HepG2 (cell line): ENCODE data around the gene ANTXR1. TPM values are rescaled to one million over a fixed set of nuclear protein-coding genes. Genes with fewer than 3 reads are reported as not detected.

Experiments
- CBFB ChIP-seq: sonication (generic); formaldehyde crosslinking; IDR thresholded peaks from 2 replicates; pipeline ENCODE4 v1.4.0; 2020; ENCODE audit warnings: missing genetic modification reagents
- HIC2 ChIP-seq: sonication (generic); formaldehyde crosslinking; IDR thresholded peaks from 2 replicates; pipeline ENCODE4 v1.9.0; 2022; ENCODE audit warnings: low read depth, missing genetic modification reagents
- HNRNPH1 ChIP-seq: fragments of 200-400 bp; formaldehyde crosslinking; optimal IDR thresholded peaks from 2 replicates; pipeline ENCODE3; 2017; ENCODE audit warnings: mild to moderate bottlenecking, low read depth, low read length
- MYC ChIP-seq: sonication (generic); formaldehyde crosslinking; IDR thresholded peaks from 2 replicates; pipeline ENCODE4 v1.9.0; 2021; ENCODE audit warnings: missing genetic modification reagents, borderline replicate concordance
- NCOA2 ChIP-seq: sonication (generic); formaldehyde crosslinking; IDR thresholded peaks from 2 replicates; pipeline ENCODE4 v1.8.0; 2022; ENCODE audit warnings: inconsistent platforms
- SAP130 ChIP-seq: IDR thresholded peaks from 2 replicates; pipeline ENCODE4 v1.6.1; 2016; ENCODE audit warnings: low read depth
- THAP11 ChIP-seq: IDR thresholded peaks from 2 replicates; pipeline ENCODE4 v1.6.1; 2016; ENCODE audit warnings: missing biosample characterization, missing genetic modification reagents
- polyA plus RNA-seq, 8 experiments: library from polyadenylated mRNA; depleted of rRNA in 3 of 8; stranded (reverse) in 7 of 8; unstranded in 1 of 8; fragments of >200 nt; fragmentation: Illumina TruSeq in 4 of 8; extraction: Trizol in 4 of 8; gene quantifications; 2 replicates each; pipeline versions ENCODE4 v1.2.1 to v1.2.3, GENCODE V29; 2011 to 2016; ENCODE audit warnings: low read depth in 4 of 8, missing spikeins in 1 of 8, mixed read lengths in 1 of 8; ENCODE audit not compliant: insufficient read depth in 1 of 8
- total RNA-seq, 5 experiments: library from RNA; depleted of rRNA; stranded (reverse); fragments of >200 nt; fragmentation: Illumina TruSeq; extraction: Trizol; gene quantifications; 2 replicates each; pipeline ENCODE4 v1.2.3, GENCODE V29; 2016; ENCODE audit warnings: low read depth in 1 of 5
- TF ChIP-seq, protein P1 (sequence below): sonication (generic); formaldehyde crosslinking; IDR thresholded peaks from 2 replicates; pipeline ENCODE4 v1.8.0; 2022; ENCODE audit warnings: mild to moderate bottlenecking, missing genetic modification reagents, borderline replicate concordance
- TF ChIP-seq, protein P2 (sequence below): sonication (generic); formaldehyde crosslinking; IDR thresholded peaks from 2 replicates; pipeline ENCODE4 v1.4.0; 2020; ENCODE audit warnings: missing genetic modification reagents
- TF ChIP-seq, protein P3 (sequence below): sonication (generic); formaldehyde crosslinking; IDR thresholded peaks from 2 replicates; pipeline ENCODE4 v1.8.0; 2022; ENCODE audit warnings: missing genetic modification reagents, low read depth, mild to moderate bottlenecking, borderline replicate concordance
- TF ChIP-seq, protein P4 (sequence below): sonication (generic); formaldehyde crosslinking; IDR thresholded peaks from 2 replicates; pipeline ENCODE4 v1.5.0; 2020; ENCODE audit warnings: mild to moderate bottlenecking, missing genetic modification reagents, borderline replicate concordance

The ANTXR1 gene
- total and polyA plus RNA-seq, 2 of the 13 experiments (the other 11 are each of a cell fraction or from before 2014, with no cell fraction given), result 4.5 to 12.7 TPM

- TF ChIP-seq, protein P1, sequence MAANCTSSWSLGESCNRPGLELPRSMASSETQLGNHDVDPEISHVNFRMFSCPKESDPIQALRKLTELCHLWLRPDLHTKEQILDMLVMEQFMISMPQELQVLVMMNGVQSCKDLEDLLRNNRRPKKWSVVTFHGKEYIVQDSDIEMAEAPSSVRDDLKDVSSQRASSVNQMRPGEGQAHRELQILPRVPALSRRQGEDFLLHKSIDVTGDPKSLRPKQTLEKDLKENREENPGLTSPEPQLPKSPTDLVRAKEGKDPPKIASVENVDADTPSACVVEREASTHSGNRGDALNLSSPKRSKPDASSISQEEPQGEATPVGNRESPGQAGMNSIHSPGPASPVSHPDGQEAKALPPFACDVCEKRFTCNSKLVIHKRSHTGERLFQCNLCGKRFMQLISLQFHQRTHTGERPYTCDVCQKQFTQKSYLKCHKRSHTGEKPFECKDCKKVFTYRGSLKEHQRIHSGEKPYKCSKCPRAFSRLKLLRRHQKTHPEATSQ (CRISPR knock-in tag), result no peak
- no peak for TF ChIP-seq MYC (CRISPR knock-in tag)
- no peak; the same call in 1 of the 2 replicates for TF ChIP-seq SAP130
- TF ChIP-seq HIC2, result no peak
- TF ChIP-seq THAP11 (CRISPR knock-in tag), result no peak
- TF ChIP-seq, protein P2, sequence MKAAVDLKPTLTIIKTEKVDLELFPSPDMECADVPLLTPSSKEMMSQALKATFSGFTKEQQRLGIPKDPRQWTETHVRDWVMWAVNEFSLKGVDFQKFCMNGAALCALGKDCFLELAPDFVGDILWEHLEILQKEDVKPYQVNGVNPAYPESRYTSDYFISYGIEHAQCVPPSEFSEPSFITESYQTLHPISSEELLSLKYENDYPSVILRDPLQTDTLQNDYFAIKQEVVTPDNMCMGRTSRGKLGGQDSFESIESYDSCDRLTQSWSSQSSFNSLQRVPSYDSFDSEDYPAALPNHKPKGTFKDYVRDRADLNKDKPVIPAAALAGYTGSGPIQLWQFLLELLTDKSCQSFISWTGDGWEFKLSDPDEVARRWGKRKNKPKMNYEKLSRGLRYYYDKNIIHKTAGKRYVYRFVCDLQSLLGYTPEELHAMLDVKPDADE (CRISPR knock-in tag), result no peak
- TF ChIP-seq NCOA2 (CRISPR knock-in tag), result peak; percentile 40; the same call in 1 of the 2 replicates
- TF ChIP-seq, protein P3, sequence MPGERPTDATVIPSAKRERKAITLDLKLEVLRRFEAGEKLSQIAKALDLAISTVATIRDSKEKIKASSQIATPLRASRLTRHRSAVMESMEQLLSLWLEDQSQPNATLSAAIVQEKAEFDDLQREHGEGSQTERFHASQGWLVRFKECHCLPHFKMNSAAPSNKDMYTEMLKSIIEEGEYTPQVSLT (CRISPR knock-in tag), result no peak
- TF ChIP-seq HNRNPH1, result no peak
- TF ChIP-seq, protein P4, sequence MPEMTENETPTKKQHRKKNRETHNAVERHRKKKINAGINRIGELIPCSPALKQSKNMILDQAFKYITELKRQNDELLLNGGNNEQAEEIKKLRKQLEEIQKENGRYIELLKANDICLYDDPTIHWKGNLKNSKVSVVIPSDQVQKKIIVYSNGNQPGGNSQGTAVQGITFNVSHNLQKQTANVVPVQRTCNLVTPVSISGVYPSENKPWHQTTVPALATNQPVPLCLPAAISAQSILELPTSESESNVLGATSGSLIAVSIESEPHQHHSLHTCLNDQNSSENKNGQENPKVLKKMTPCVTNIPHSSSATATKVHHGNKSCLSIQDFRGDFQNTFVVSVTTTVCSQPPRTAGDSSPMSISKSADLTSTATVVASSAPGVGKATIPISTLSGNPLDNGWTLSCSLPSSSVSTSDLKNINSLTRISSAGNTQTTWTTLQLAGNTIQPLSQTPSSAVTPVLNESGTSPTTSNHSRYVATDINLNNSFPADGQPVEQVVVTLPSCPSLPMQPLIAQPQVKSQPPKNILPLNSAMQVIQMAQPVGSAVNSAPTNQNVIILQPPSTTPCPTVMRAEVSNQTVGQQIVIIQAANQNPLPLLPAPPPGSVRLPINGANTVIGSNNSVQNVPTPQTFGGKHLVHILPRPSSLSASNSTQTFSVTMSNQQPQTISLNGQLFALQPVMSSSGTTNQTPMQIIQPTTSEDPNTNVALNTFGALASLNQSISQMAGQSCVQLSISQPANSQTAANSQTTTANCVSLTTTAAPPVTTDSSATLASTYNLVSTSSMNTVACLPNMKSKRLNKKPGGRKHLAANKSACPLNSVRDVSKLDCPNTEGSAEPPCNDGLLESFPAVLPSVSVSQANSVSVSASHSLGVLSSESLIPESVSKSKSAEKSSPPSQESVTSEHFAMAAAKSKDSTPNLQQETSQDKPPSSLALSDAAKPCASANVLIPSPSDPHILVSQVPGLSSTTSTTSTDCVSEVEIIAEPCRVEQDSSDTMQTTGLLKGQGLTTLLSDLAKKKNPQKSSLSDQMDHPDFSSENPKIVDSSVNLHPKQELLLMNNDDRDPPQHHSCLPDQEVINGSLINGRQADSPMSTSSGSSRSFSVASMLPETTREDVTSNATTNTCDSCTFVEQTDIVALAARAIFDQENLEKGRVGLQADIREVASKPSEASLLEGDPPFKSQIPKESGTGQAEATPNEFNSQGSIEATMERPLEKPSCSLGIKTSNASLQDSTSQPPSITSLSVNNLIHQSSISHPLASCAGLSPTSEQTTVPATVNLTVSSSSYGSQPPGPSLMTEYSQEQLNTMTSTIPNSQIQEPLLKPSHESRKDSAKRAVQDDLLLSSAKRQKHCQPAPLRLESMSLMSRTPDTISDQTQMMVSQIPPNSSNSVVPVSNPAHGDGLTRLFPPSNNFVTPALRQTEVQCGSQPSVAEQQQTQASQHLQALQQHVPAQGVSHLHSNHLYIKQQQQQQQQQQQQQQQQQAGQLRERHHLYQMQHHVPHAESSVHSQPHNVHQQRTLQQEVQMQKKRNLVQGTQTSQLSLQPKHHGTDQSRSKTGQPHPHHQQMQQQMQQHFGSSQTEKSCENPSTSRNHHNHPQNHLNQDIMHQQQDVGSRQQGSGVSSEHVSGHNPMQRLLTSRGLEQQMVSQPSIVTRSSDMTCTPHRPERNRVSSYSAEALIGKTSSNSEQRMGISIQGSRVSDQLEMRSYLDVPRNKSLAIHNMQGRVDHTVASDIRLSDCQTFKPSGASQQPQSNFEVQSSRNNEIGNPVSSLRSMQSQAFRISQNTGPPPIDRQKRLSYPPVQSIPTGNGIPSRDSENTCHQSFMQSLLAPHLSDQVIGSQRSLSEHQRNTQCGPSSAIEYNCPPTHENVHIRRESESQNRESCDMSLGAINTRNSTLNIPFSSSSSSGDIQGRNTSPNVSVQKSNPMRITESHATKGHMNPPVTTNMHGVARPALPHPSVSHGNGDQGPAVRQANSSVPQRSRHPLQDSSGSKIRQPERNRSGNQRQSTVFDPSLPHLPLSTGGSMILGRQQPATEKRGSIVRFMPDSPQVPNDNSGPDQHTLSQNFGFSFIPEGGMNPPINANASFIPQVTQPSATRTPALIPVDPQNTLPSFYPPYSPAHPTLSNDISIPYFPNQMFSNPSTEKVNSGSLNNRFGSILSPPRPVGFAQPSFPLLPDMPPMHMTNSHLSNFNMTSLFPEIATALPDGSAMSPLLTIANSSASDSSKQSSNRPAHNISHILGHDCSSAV, result no peak
- TF ChIP-seq CBFB, result no peak
Observed at GRCh38 chr2:69062307-69062962, 49.5 kb downstream of the ANTXR1 start (continued).
